ENCODE results near the gene MC2R.

GRCh38 chr18:13910501-13910900 lies 4.8 kb downstream of the MC2R start:
- TF ChIP-seq EZH2 (IDR thresholded peaks at IDR 0.05) (no peak), POLR2AphosphoS5 (IDR thresholded peaks at IDR 0.05; ENCODE audit: borderline replicate concordance, low read depth, low read length) (no peak), FOXP2 (optimal IDR thresholded peaks at IDR 0.05; ENCODE audit: control extremely low read depth, extremely low read length, insufficient read depth) (no peak)

All from SK-N-MC (cell line).